Esophagus squamous epithelium (tissue), 5 donors: ENCODE data around the gene HKDC1. TPM values are rescaled to one million over a fixed set of nuclear protein-coding genes. Genes with fewer than 3 reads are reported as not detected.

ENCODE experiments used
- DNase-seq: peaks from one replicate; lab custom pipeline; 2025; lab: John Stamatoyannopoulos, UW
- H3K27ac ChIP-seq, 4 donors: fragments of 200-600 bp; sonication (generic); one replicate each; pipeline ENCODE4 v1.5.1; 2016 to 2019; ENCODE audit warnings: mild to moderate bottlenecking in 1 of 4
- H3K27me3 ChIP-seq, 4 donors: fragments of 200-600 bp; sonication (generic); 1 replicate in 3 of 4; 2 replicates in 1 of 4; pipeline versions ENCODE4 v1.5.1 to v1.6.0; 2017 to 2021; ENCODE audit warnings: antibody characterized with exemption in 1 of 4
- H3K36me3 ChIP-seq, 3 donors: fragments of 200-600 bp; sonication (generic); one replicate each; pipeline ENCODE4 v1.5.1; 2016 to 2019
- H3K4me1 ChIP-seq, 3 donors: fragments of 200-600 bp; sonication (generic); one replicate each; pipeline ENCODE4 v1.5.1; 2017 to 2019
- H3K4me3 ChIP-seq, 4 donors: fragments of 200-600 bp; sonication (generic); 1 replicate in 3 of 4; 2 replicates in 1 of 4; pipeline ENCODE4 v1.5.1; 2016 to 2019; ENCODE audit warnings: mild to moderate bottlenecking in 2 of 4, moderate library complexity in 1 of 4
- H3K9me3 ChIP-seq, 3 donors: fragments of 200-600 bp; sonication (generic); one replicate each; pipeline ENCODE4 v1.5.1; 2016 to 2019
- CTCF ChIP-seq, 6 experiments: fragments of 450-650 bp in 4 of 6; fragments of 200-600 bp in 2 of 6; sonication (generic) in 2 of 6; IDR thresholded peaks; one replicate each; pipeline ENCODE4 v1.5.1; 2016 to 2019; ENCODE audit warnings: antibody characterized with exemption in 6 of 6, mild to moderate bottlenecking in 4 of 6, moderate library complexity in 4 of 6
- POLR2A ChIP-seq, 4 donors: fragments of 450-650 bp; IDR thresholded peaks; one replicate each; pipeline ENCODE4 v1.6.1; 2017; ENCODE audit warnings: antibody characterized with exemption in 4 of 4, mild to moderate bottlenecking in 4 of 4, moderate library complexity in 3 of 4
- WGBS, 2 donors: methylation state at CpG; one replicate each; pipeline ENCODE4 v1.1.5; 2018; 5-methylcytosine and 5-hydroxymethylcytosine counted together
- intact Hi-C: fragments of 100-400 bp; cut with DNase I; formaldehyde crosslinking; loops from one replicate; pipeline ENCODE4 v1.15.0; 2022
- total RNA-seq, 4 donors: library from RNA; depleted of rRNA; stranded (reverse); fragments of >200 nt; gene quantifications; one replicate each; pipeline ENCODE4 v1.1.0, GENCODE V29; 2016
- donor health status: DM: yes; HTN: yes; CAD: no.

HKDC1 gene
- total RNA-seq, 4 donors from 2014 or later = 0.19 to 1.5 (median 0.19) TPM; not detected in 1

- TF ChIP-seq CTCF (IDR thresholded peaks at IDR 0.05) (no peak), POLR2A (IDR thresholded peaks at IDR 0.05) (no peak)
- Histone ChIP-seq H3K9me3 (no peaks in the 10 kb centered on the region), H3K27ac (no peak overlapping the region), H3K36me3 (no peaks in the 10 kb centered on the region), H3K4me3 (no peak overlapping the region), H3K4me1 (peaks cover 0 to 28% (median 3%) of the 10 kb centered on the region in 3 donors), H3K27me3 (peaks cover 0 to 6% (median 0%) of the 10 kb centered on the region in 4 donors)
- DNase-seq = no peak
- intact Hi-C loops = no loop called here
- 70 to 90% methylated on average over 6 to 11 of the region's 11 CpGs for WGBS, 2 donors
These were observed 3.5 kb upstream of the HKDC1 start for GRCh38 chr10:69216577-69217118.

GRCh38 chr10:69217119-69217754 is 2.9 kb upstream of the HKDC1 start:
- no peak for DNase-seq
- WGBS, 2 donors = 48 to 57% methylated on average over 4 of the region's 4 CpGs
- no peak for TF ChIP-seq CTCF (IDR thresholded peaks at IDR 0.05)
- TF ChIP-seq POLR2A (IDR thresholded peaks at IDR 0.05) = no peak
- intact Hi-C loops = no loop called here
- Histone ChIP-seq H3K9me3 (no peaks in the 10 kb centered on the region), H3K4me1 (peaks cover 3 to 34% (median 3%) of the 10 kb centered on the region in 3 donors), H3K36me3 (no peaks in the 10 kb centered on the region), H3K27ac (peak overlapping the region in 1 of 4 donors; percentile 6), H3K27me3 (peaks cover 0 to 6% (median 0%) of the 10 kb centered on the region in 4 donors), H3K4me3 (no peak overlapping the region)

- intact Hi-C loops = no loop called here
These were observed 1.3 kb upstream of the HKDC1 start for GRCh38 chr10:69218831-69219230.

GRCh38 chr10:69220507-69220906 is 375 bp downstream of the HKDC1 start:
- H3K27ac ChIP-seq = no peak overlapping the region
- 79% methylated on average over 9 of the region's 9 CpGs for WGBS, 2 donors
- H3K4me1 ChIP-seq = peaks cover 6 to 54% (median 13%) of the 10 kb centered on the region in 3 donors
- intact Hi-C loops = no loop called here
- peaks cover 0 to 6% (median 0%) of the 10 kb centered on the region in 4 donors for H3K27me3 ChIP-seq
- no peak for TF ChIP-seq CTCF (IDR thresholded peaks at IDR 0.05)
- TF ChIP-seq POLR2A (IDR thresholded peaks at IDR 0.05) = no peak
- no peaks in the 10 kb centered on the region for H3K9me3 ChIP-seq
- no peaks in the 10 kb centered on the region for H3K36me3 ChIP-seq
- no peak overlapping the region for H3K4me3 ChIP-seq
- DNase-seq = no peak

More at GRCh38 chr10:69218831-69219230, 1.3 kb upstream of the HKDC1 start:
- H3K4me1 ChIP-seq = peaks cover 3 to 43% (median 7%) of the 10 kb centered on the region in 3 donors
- H3K4me3 ChIP-seq = no peak overlapping the region
- WGBS, 2 donors = 84 to 87% methylated on average over 6 of the region's 6 CpGs
- TF ChIP-seq POLR2A (IDR thresholded peaks at IDR 0.05) = no peak
- TF ChIP-seq CTCF (IDR thresholded peaks at IDR 0.05) = no peak
- H3K27ac ChIP-seq = no peak overlapping the region
- no peak for DNase-seq
- H3K36me3 ChIP-seq = no peaks in the 10 kb centered on the region
- H3K27me3 ChIP-seq = peaks cover 0 to 6% (median 0%) of the 10 kb centered on the region in 4 donors
- no peaks in the 10 kb centered on the region for H3K9me3 ChIP-seq
